Astrocyte (in vitro differentiated cells and primary cell): ENCODE results near the gene CHST10. TPM values are rescaled to one million over a fixed set of nuclear protein-coding genes. Genes with fewer than 3 reads are reported as not detected.

ENCODE experiments used
- DNase-seq: peaks from one replicate; pipeline ENCODE4 v3.0.0-alpha.2; 2010; ENCODE audit warnings: low read depth
- FAIRE-seq: peaks from 2 replicates; lab custom pipeline; 2011; peaks lifted over from hg19 to GRCh38; lab: Jason Lieb, UNC
- H2AFZ ChIP-seq: 2 replicates; pipeline ENCODE4 v1.6.0; 2012; ENCODE audit warnings: low read depth, low read length, inconsistent platforms
- H3K27ac ChIP-seq: 2 replicates; pipeline ENCODE4 v1.5.1; 2011; ENCODE audit warnings: low read depth, low read length, inconsistent platforms
- H3K27me3 ChIP-seq: 2 replicates; pipeline ENCODE4 v1.6.0; 2011; ENCODE audit warnings: low read length, inconsistent platforms; ENCODE audit not compliant: insufficient read depth
- H3K36me3 ChIP-seq: 2 replicates; pipeline ENCODE4 v1.5.1; 2011; ENCODE audit warnings: low read length, inconsistent platforms; ENCODE audit not compliant: insufficient read depth
- H3K4me1 ChIP-seq: 2 replicates; pipeline ENCODE4 v1.5.1; 2011; ENCODE audit warnings: low read length, inconsistent platforms; ENCODE audit not compliant: insufficient read depth
- H3K4me2 ChIP-seq: 2 replicates; pipeline ENCODE4 v1.6.0; 2012; ENCODE audit warnings: low read length, inconsistent platforms
- H3K4me3 ChIP-seq: 2 replicates; pipeline ENCODE4 v1.5.1; 2011; ENCODE audit warnings: low read depth, mild to moderate bottlenecking, low read length, inconsistent platforms; ENCODE audit not compliant: insufficient read depth
- H3K79me2 ChIP-seq: 2 replicates; pipeline ENCODE4 v1.6.0; 2012; ENCODE audit warnings: mild to moderate bottlenecking, low read length, inconsistent platforms; ENCODE audit not compliant: insufficient read depth
- H3K9ac ChIP-seq: 2 replicates; pipeline ENCODE4 v1.6.0; 2012; ENCODE audit warnings: mild to moderate bottlenecking, low read length, inconsistent platforms
- H3K9me3 ChIP-seq: 2 replicates; pipeline ENCODE4 v1.5.1; 2012; ENCODE audit warnings: low read depth, mild to moderate bottlenecking, low read length, inconsistent platforms; ENCODE audit not compliant: insufficient read depth
- H4K20me1 ChIP-seq: 2 replicates; pipeline ENCODE4 v1.6.0; 2012; ENCODE audit warnings: low read length, inconsistent platforms; ENCODE audit not compliant: insufficient read depth
- H3K27ac Mint-ChIP-seq: one replicate; pipeline ENCODE4 v1.8.0; 2021; ENCODE audit warnings: mild to moderate bottlenecking, mixed read lengths; ENCODE audit not compliant: unreplicated experiment
- H3K27me3 Mint-ChIP-seq: one replicate; pipeline ENCODE4 v1.8.0; 2021; ENCODE audit warnings: low read depth, mixed read lengths; ENCODE audit not compliant: unreplicated experiment
- H3K36me3 Mint-ChIP-seq: one replicate; pipeline ENCODE4 v1.8.0; 2021; ENCODE audit warnings: low read depth, mixed read lengths; ENCODE audit not compliant: unreplicated experiment
- H3K4me1 Mint-ChIP-seq: one replicate; pipeline ENCODE4 v1.8.0; 2021; ENCODE audit warnings: low read depth, mixed read lengths; ENCODE audit not compliant: unreplicated experiment
- H3K4me3 Mint-ChIP-seq: one replicate; pipeline ENCODE4 v1.8.0; 2021; ENCODE audit warnings: mild to moderate bottlenecking, moderate library complexity, mixed read lengths; ENCODE audit not compliant: unreplicated experiment
- H3K9me3 Mint-ChIP-seq: one replicate; pipeline ENCODE4 v1.8.0; 2021; ENCODE audit warnings: mild to moderate bottlenecking, mixed read lengths; ENCODE audit not compliant: unreplicated experiment
- CTCF ChIP-seq: IDR thresholded peaks from 2 replicates; pipeline ENCODE4 v1.5.1; 2011; ENCODE audit warnings: low read depth, mild to moderate bottlenecking, inconsistent platforms, low read length, moderate library complexity; ENCODE audit not compliant: insufficient read depth
- EZH2 ChIP-seq: IDR thresholded peaks from 2 replicates; pipeline ENCODE4 v1.6.1; 2012; ENCODE audit warnings: mild to moderate bottlenecking, low read length, inconsistent platforms; ENCODE audit not compliant: insufficient read depth
- total RNA-seq: library from RNA; stranded (reverse); gene quantifications from 2 replicates; pipeline ENCODE4 v1.2.1, GENCODE V29; 2021

CHST10 gene
- total RNA-seq, 1 donor from 2014 or later: 12.7 TPM

- Mint-ChIP-seq H3K9me3 (peaks cover 10% of the 10 kb centered on the region), H3K36me3 (no peaks in the 10 kb centered on the region), H3K4me1 (no peaks in the 10 kb centered on the region), H3K27me3 (no peaks in the 10 kb centered on the region), H3K4me3 (no peak overlapping the region), H3K27ac (no peak overlapping the region)
- H3K9me3 ChIP-seq: no peaks in the 10 kb centered on the region
- H3K4me2 ChIP-seq: no peak overlapping the region
- no peak overlapping the region for H3K9ac ChIP-seq
- DNase-seq: no peak
- H3K4me1 ChIP-seq: no peaks in the 10 kb centered on the region
- H3K79me2 ChIP-seq: no peaks in the 10 kb centered on the region
- FAIRE-seq: no peak
- H3K27ac ChIP-seq: no peak overlapping the region
- no peaks in the 10 kb centered on the region for H3K27me3 ChIP-seq
- H3K4me3 ChIP-seq: no peak overlapping the region
- no peaks in the 10 kb centered on the region for H4K20me1 ChIP-seq
- H2AFZ ChIP-seq: no peak overlapping the region
- no peak for TF ChIP-seq CTCF
- no peak for TF ChIP-seq EZH2
- H3K36me3 ChIP-seq: no peaks in the 10 kb centered on the region
These were observed 36.4 kb upstream of the CHST10 start for GRCh38 chr2:100453853-100454252.

GRCh38 chr2:100451734-100452133 is 34.3 kb upstream of the CHST10 start:
- no peaks in the 10 kb centered on the region for H3K36me3 Mint-ChIP-seq
- H3K4me1 ChIP-seq: no peaks in the 10 kb centered on the region
- H3K4me3 Mint-ChIP-seq: no peak overlapping the region
- no peaks in the 10 kb centered on the region for H4K20me1 ChIP-seq
- no peaks in the 10 kb centered on the region for H3K4me1 Mint-ChIP-seq
- no peak overlapping the region for H3K27ac Mint-ChIP-seq
- H3K9me3 Mint-ChIP-seq: peaks cover 8% of the 10 kb centered on the region
- TF ChIP-seq EZH2 (no peak), CTCF (no peak)
- no peaks in the 10 kb centered on the region for H3K9me3 ChIP-seq
- DNase-seq (no peak), FAIRE-seq (no peak)
- no peak overlapping the region for H3K4me3 ChIP-seq
- H3K27ac ChIP-seq: no peak overlapping the region
- H3K79me2 ChIP-seq: no peaks in the 10 kb centered on the region
- H3K27me3 Mint-ChIP-seq: no peaks in the 10 kb centered on the region
- no peaks in the 10 kb centered on the region for H3K27me3 ChIP-seq
- H3K36me3 ChIP-seq: no peaks in the 10 kb centered on the region
- H2AFZ ChIP-seq: no peak overlapping the region
- H3K9ac ChIP-seq: no peak overlapping the region
- no peak overlapping the region for H3K4me2 ChIP-seq

- Histone ChIP-seq H3K9me3 (no peaks in the 10 kb centered on the region), H3K4me3 (no peak overlapping the region), H4K20me1 (no peaks in the 10 kb centered on the region), H3K79me2 (no peaks in the 10 kb centered on the region), H3K27me3 (no peaks in the 10 kb centered on the region), H3K27ac (no peak overlapping the region), H3K36me3 (no peaks in the 10 kb centered on the region), H3K9ac (no peak overlapping the region), H3K4me1 (no peaks in the 10 kb centered on the region), H3K4me2 (no peak overlapping the region), H2AFZ (no peak overlapping the region)
- TF ChIP-seq EZH2 (no peak), CTCF (no peak)
- no peaks in the 10 kb centered on the region for H3K27me3 Mint-ChIP-seq
- no peak overlapping the region for H3K4me3 Mint-ChIP-seq
- no peaks in the 10 kb centered on the region for H3K36me3 Mint-ChIP-seq
- peaks cover 8% of the 10 kb centered on the region for H3K9me3 Mint-ChIP-seq
- FAIRE-seq (no peak), DNase-seq (no peak)
- H3K27ac Mint-ChIP-seq: no peak overlapping the region
- H3K4me1 Mint-ChIP-seq: no peaks in the 10 kb centered on the region
These were observed 33.6 kb upstream of the CHST10 start for GRCh38 chr2:100451092-100451491.
